Uterus (tissue), 2 donors: Measurements from ENCODE around the gene DLGAP1.
"Not testable (repeated sequence)": the region's sequence is repeated elsewhere in the genome, so short reads cannot be mapped to it uniquely, and the experiment has no call there.

Experiments used
- POLR2A ChIP-seq, 2 donors: fragments of 450-650 bp; IDR thresholded peaks; one replicate each; pipeline ENCODE4 v1.6.1; 2016; ENCODE audit warnings: antibody characterized with exemption in 2 of 2, mild to moderate bottlenecking in 1 of 2, moderate library complexity in 1 of 2
- TF ChIP-seq, protein P1 (sequence below), 4 experiments: fragments of 200-600 bp in 2 of 4; fragments of 450-650 bp in 2 of 4; sonication (generic) in 2 of 4; IDR thresholded peaks; one replicate each; pipeline ENCODE4 v1.5.1; 2016 to 2019; ENCODE audit warnings: antibody characterized with exemption in 4 of 4, mild to moderate bottlenecking in 2 of 4, moderate library complexity in 1 of 4

DNA sequence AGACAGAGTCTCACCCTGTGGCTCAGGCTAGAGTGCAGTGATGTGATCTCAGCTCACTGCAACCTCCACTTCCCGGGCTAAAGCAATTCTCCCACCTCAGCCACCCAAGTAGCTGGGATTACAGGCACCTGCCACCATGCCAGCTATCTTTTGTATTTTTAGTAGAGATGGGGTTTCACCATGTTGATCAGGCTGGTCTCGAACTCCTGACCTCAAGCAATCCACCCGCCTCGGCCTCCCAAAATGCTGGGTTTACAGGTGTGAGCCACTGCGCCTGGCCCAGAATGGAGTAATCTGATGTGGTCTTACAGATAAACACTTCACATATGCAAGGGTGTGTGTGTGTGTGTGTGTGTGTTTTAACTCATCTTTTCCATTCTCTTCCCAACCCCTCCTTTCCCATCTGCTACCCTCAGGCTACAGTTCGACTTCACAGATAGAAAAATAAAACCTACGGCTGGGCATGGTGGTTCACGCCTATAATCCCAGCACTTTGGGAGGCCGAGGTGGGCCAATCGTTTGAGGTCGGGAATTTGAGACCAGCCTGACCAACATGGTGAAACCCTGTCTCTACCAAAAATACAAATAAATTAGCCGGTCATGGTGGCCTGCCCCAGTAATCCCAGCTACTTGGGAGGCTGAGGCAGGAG, 853.9 kb downstream of the DLGAP1 start:
- TF ChIP-seq, protein P1, sequence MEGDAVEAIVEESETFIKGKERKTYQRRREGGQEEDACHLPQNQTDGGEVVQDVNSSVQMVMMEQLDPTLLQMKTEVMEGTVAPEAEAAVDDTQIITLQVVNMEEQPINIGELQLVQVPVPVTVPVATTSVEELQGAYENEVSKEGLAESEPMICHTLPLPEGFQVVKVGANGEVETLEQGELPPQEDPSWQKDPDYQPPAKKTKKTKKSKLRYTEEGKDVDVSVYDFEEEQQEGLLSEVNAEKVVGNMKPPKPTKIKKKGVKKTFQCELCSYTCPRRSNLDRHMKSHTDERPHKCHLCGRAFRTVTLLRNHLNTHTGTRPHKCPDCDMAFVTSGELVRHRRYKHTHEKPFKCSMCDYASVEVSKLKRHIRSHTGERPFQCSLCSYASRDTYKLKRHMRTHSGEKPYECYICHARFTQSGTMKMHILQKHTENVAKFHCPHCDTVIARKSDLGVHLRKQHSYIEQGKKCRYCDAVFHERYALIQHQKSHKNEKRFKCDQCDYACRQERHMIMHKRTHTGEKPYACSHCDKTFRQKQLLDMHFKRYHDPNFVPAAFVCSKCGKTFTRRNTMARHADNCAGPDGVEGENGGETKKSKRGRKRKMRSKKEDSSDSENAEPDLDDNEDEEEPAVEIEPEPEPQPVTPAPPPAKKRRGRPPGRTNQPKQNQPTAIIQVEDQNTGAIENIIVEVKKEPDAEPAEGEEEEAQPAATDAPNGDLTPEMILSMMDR (IDR thresholded peaks at IDR 0.05), result not testable (repeated sequence)
- not testable (repeated sequence) for TF ChIP-seq POLR2A (IDR thresholded peaks at IDR 0.05)
